Measurements from ENCODE around the gene MALRD1.

- no peak for TF ChIP-seq POLR2A (IDR thresholded peaks at IDR 0.05)
- no peak for TF ChIP-seq CTCF (IDR thresholded peaks at IDR 0.05)
Measured at GRCh38 chr10:19111501-19112267, 63.1 kb downstream of the MALRD1 start.

Measured in uterus (tissue), 2 donors.